Epithelial cell of proximal tubule (primary cell): Measurements from ENCODE around the gene SYNPO2. TPM values are rescaled to one million over a fixed set of nuclear protein-coding genes. Genes with fewer than 3 reads are reported as not detected.
A peak's percentile ranks its signal among the peaks of the same experiment; 100 is the strongest.

ENCODE experiments used
- DNase-seq: peaks from one replicate; pipeline ENCODE4 v3.0.0-alpha.2; 2011; ENCODE audit warnings: low read depth
- H3K4me3 ChIP-seq: 2 replicates; pipeline ENCODE4 v1.5.1; 2011; ENCODE audit warnings: low read depth, mild to moderate bottlenecking, low read length
- total RNA-seq: library from RNA; depleted of rRNA; stranded (reverse); fragments of >200 nt; gene quantifications from 2 replicates; pipeline ENCODE4 v1.2.3, GENCODE V29; 2015
- TF ChIP-seq, protein P1 (sequence below): conservative IDR thresholded peaks from 2 replicates; pipeline ENCODE4 v1.5.1; 2012; ENCODE audit warnings: low read depth, mild to moderate bottlenecking, low read length

The SYNPO2 gene
- total RNA-seq, 1 donor from 2014 or later = 0.40 TPM

GRCh38 chr4:119087121-119087520, 198.5 kb downstream of the SYNPO2 start:
- no peak for DNase-seq
- TF ChIP-seq, protein P1, sequence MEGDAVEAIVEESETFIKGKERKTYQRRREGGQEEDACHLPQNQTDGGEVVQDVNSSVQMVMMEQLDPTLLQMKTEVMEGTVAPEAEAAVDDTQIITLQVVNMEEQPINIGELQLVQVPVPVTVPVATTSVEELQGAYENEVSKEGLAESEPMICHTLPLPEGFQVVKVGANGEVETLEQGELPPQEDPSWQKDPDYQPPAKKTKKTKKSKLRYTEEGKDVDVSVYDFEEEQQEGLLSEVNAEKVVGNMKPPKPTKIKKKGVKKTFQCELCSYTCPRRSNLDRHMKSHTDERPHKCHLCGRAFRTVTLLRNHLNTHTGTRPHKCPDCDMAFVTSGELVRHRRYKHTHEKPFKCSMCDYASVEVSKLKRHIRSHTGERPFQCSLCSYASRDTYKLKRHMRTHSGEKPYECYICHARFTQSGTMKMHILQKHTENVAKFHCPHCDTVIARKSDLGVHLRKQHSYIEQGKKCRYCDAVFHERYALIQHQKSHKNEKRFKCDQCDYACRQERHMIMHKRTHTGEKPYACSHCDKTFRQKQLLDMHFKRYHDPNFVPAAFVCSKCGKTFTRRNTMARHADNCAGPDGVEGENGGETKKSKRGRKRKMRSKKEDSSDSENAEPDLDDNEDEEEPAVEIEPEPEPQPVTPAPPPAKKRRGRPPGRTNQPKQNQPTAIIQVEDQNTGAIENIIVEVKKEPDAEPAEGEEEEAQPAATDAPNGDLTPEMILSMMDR = peak; percentile 39
- no peak overlapping the region for H3K4me3 ChIP-seq

DNA sequence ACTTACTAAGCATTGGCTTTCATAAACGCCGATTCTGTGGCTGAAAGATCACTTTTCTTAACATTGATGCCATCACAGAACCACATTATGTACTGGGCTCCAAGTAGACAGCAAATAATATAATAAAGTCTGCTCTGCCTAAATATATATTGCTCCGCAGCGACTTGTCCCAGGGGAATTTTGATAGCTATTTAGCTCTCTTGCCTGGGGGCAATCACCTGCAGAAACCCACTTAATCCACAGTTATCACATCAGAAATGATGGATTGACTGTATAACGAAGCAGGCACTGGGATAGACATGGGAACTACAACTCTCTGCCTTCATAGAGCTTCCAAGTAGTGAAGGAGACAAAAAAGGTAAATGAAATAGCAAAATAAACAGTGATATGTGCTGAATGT, 199.0 kb downstream of the SYNPO2 start:
- H3K4me3 ChIP-seq = no peak overlapping the region
- TF ChIP-seq, protein P1 = no peak
- no peak for DNase-seq

- no peak for DNase-seq
- H3K4me3 ChIP-seq = no peak overlapping the region
- TF ChIP-seq, protein P1 = no peak
These were observed 204.6 kb downstream of the SYNPO2 start for GRCh38 chr4:119093042-119093827.

DNA sequence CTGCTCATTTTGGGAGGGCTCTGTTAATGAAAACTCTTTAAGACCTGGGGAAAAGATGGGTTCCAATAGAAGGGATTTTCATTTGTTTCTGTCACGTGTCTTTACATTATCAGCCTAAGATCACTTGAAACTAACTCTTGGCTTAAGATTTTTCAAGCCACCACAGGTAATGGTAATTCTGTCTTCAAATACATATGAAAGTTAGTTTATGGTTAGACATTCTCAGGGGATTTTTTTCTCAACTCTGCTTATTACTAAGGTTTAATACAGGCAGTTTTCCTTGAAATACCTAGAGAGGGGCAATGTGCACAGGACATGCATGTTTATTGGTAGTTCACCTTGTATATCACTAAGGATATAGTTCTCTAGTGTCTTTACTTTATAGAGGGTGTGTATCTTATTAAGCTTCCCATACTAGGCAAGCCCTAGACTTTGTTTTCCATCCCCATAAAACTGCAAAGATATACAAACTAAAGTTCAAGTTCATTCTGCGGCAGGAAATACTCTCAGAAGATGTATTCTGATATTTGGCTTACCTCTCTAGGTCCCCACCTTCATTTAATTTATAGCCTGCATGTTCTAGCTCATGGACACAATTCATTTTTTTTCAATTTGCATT, 208.7 kb downstream of the SYNPO2 start:
- H3K4me3 ChIP-seq = no peak overlapping the region
- TF ChIP-seq, protein P1 = no peak
- no peak for DNase-seq

DNA sequence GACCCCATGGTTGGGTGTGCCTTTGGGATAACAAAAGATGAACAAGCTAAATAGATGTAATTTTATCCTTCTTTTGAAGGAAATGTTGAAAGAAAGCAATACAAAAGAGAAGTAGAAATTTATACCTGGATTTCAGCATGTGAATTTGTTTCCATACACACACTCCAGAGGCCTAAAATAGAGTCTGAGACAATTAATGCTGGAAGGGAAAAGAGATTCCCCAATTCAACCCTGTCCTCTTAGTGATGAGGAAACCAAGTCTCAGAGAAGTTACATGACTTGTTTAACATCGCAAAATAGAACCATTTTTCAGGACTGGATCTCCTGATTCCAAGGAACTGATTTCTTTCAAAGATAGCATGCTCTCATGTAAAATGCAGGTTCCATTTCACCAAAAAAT, 209.7 kb downstream of the SYNPO2 start:
- no peak for DNase-seq
- no peak overlapping the region for H3K4me3 ChIP-seq
- TF ChIP-seq, protein P1 = no peak

GRCh38 chr4:119099227-119099810, 210.7 kb downstream of the SYNPO2 start:
- no peak for DNase-seq
- H3K4me3 ChIP-seq = no peak overlapping the region
- TF ChIP-seq, protein P1 = no peak
